ENCODE results near the gene SPACA6.

- TF ChIP-seq ZNF354B (CRISPR knock-in tag; IDR thresholded peaks at IDR 0.05) (no peak), SMAD4 (CRISPR knock-in tag; conservative IDR thresholded peaks at IDR 0.05) (no peak)
- TF ChIP-seq, protein P1, sequence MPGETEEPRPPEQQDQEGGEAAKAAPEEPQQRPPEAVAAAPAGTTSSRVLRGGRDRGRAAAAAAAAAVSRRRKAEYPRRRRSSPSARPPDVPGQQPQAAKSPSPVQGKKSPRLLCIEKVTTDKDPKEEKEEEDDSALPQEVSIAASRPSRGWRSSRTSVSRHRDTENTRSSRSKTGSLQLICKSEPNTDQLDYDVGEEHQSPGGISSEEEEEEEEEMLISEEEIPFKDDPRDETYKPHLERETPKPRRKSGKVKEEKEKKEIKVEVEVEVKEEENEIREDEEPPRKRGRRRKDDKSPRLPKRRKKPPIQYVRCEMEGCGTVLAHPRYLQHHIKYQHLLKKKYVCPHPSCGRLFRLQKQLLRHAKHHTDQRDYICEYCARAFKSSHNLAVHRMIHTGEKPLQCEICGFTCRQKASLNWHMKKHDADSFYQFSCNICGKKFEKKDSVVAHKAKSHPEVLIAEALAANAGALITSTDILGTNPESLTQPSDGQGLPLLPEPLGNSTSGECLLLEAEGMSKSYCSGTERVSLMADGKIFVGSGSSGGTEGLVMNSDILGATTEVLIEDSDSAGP (CRISPR knock-in tag; IDR thresholded peaks at IDR 0.05), result no peak
Measured at GRCh38 chr19:51694318-51695085, 1.4 kb downstream of the SPACA6 start.
